CD1c-positive myeloid dendritic cell (primary cell): Measurements from ENCODE around the gene HOMER1.
A peak's percentile ranks its signal among the peaks of the same experiment; 100 is the strongest.

ENCODE experiments used
- DNase-seq: peaks from one replicate; pipeline ENCODE4 v3.0.0-alpha.2; 2016; ENCODE audit errors: extremely low spot score

The HOMER1 gene

GRCh38 chr5:79489773-79490172 lies 24.2 kb downstream of the HOMER1 start:
- no peak for DNase-seq

- DNase-seq, result no peak
These were observed 25.2 kb downstream of the HOMER1 start for GRCh38 chr5:79488775-79489174.

- no peak for DNase-seq
These were observed 25.9 kb downstream of the HOMER1 start for GRCh38 chr5:79488058-79488457.

GRCh38 chr5:79487251-79487650 lies 26.7 kb downstream of the HOMER1 start:
- no peak for DNase-seq

- no peak for DNase-seq
These were observed 27.8 kb downstream of the HOMER1 start for GRCh38 chr5:79486116-79486515.

GRCh38 chr5:79484731-79485130 lies 29.2 kb downstream of the HOMER1 start:
- no peak for DNase-seq

- no peak for DNase-seq
These were observed 32.4 kb downstream of the HOMER1 start for GRCh38 chr5:79481574-79481973.

- no peak for DNase-seq
These were observed 32.9 kb downstream of the HOMER1 start for GRCh38 chr5:79480991-79481390.

GRCh38 chr5:79475152-79475466 lies 38.8 kb downstream of the HOMER1 start:
- DNase-seq, result no peak

GRCh38 chr5:79474367-79475151 lies 39.4 kb downstream of the HOMER1 start:
- DNase-seq, result no peak

- DNase-seq, result no peak
These were observed 42.4 kb downstream of the HOMER1 start for GRCh38 chr5:79471556-79471955.

- peak; percentile 34 for DNase-seq
These were observed 49.1 kb downstream of the HOMER1 start for GRCh38 chr5:79464695-79465332.

GRCh38 chr5:79464278-79464677 lies 49.7 kb downstream of the HOMER1 start:
- DNase-seq, result no peak

- DNase-seq, result no peak
These were observed 54.3 kb downstream of the HOMER1 start for GRCh38 chr5:79459626-79460025.

GRCh38 chr5:79456890-79457583 lies 56.9 kb downstream of the HOMER1 start:
- DNase-seq, result no peak

GRCh38 chr5:79456400-79456799 lies 57.5 kb downstream of the HOMER1 start:
- DNase-seq, result no peak

GRCh38 chr5:79454043-79454442 lies 59.9 kb downstream of the HOMER1 start:
- no peak for DNase-seq

GRCh38 chr5:79448336-79448735 lies 65.6 kb downstream of the HOMER1 start:
- DNase-seq, result no peak

- DNase-seq, result no peak
These were observed 77.1 kb downstream of the HOMER1 start for GRCh38 chr5:79436821-79437220.

GRCh38 chr5:79436224-79436623 lies 77.7 kb downstream of the HOMER1 start:
- no peak for DNase-seq

GRCh38 chr5:79430196-79430595 lies 83.7 kb downstream of the HOMER1 start:
- DNase-seq, result no peak

- DNase-seq, result no peak
These were observed 90.6 kb downstream of the HOMER1 start for GRCh38 chr5:79423296-79423695.

- DNase-seq, result no peak
These were observed 93.7 kb downstream of the HOMER1 start for GRCh38 chr5:79420248-79420647.
